Inflammatory macrophage treated with lipopolysaccharide for 4 hours (primary cell): ENCODE results near the gene HOPX.
A peak's percentile ranks its signal among the peaks of the same experiment; 100 is the strongest.
"Not testable (repeated sequence)": the region's sequence is repeated elsewhere in the genome, so short reads cannot be mapped to it uniquely, and the experiment has no call there.

Source experiments
- DNase-seq: peaks from one replicate; pipeline ENCODE4 v3.0.0-alpha.2; 2020

The HOPX gene

DNA sequence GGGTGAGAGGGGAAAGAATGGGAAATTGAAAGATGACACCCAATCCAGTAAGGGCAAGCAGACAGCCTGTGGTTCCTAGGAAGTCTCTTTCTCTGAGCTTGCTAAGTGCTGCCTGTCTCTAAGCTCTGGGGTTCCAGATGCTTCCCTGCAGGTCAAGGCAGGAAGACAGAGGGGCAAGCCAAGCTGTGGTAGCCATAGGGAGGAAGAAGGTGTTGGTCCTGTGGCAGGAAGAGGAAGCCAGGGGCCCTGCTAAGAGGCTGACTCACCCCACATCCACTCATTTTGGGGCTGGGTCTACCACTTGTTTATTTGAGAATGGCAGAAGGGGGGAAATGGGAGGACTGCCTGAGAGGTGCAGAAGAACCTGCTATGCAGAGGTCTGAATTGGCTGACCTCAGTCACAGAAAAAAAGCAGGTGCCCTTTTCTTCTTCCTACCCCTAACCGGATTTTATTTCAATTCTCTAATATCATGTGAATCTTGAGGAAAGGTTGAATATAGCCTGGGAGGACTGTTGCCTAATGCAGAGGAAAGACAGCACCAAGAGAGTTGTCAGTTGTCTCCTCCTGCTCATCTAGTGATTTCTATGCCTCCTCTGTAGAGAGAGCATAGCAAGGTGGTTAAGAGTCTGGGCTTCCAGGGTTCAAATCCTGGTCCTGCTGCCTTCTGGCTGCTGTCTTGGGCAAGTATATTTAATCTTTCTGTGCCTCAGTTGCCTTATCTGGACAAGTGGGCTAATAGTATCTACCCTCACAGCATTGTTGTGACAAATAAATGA, 27.4 kb downstream of the HOPX start:
- no peak for DNase-seq

DNA sequence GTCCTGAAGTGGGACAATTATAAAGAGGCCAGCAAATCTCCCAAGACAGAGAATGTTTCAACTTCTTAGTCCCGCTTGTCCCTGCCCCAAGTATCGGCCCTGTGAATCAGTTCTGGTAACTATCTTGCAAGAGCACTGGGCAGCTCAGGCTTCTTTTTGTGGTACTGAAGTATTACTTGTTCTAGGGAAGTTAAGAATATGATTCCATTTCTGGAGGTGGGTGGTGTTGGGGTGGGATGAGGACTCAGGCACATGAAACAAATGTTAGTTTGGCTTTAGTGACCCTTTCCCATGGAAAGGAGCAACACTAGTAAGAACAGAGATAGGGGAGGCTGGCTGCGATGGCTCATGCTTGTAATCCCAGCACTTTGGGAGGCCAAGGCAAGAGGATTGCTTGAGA, 28.9 kb downstream of the HOPX start:
- DNase-seq: no peak

DNA sequence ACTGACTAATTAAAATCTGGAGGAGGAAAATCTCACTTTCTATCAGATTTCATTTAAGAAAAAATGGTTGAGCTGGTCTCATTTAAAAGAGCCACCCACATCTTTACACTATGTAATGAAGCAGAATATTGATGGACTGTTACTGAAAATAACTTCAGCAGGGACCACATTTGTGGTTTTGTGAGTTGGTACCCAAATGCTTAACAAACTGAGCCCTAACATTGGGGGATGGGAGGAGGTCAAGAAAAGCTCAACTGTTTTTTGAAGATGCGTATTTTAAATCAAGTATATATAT, 30.1 kb downstream of the HOPX start:
- no peak for DNase-seq

DNA sequence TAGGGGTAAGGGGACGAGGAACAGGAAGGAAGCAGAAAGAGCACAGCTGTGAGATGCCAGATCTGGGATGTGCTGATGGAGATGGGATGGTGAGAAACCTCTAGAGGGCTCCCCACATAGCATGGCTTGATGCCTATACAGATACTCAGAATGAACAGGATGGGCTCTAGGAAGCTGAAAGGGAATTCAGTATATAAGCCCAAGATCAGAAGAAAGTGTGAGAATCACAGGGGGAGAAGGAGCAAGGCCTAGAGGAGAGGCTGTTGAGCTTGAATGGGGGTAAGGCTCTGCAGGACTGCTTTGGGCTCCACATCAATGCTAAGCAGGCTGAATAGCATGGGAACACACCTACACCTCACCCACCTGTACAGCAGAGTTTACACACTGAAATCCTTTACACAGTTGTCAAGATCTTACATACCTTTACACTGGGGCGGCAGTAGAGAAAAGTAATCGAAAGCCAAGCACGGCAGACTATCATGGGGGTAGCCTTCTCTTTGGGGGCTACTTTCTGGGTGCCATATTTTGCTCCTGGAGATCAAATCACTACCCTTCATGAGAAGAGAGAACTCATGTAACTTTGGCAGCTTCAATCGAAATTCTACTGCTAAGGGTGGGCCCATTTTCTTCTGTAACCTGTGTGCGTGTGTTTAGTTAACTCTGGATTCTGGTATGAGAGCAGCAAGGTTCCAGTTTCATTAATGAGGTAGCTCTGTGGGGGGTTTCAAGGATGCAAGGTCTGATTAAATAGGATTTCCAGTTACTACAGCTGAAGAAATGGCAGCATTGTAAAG, 30.6 kb downstream of the HOPX start:
- no peak for DNase-seq

DNA sequence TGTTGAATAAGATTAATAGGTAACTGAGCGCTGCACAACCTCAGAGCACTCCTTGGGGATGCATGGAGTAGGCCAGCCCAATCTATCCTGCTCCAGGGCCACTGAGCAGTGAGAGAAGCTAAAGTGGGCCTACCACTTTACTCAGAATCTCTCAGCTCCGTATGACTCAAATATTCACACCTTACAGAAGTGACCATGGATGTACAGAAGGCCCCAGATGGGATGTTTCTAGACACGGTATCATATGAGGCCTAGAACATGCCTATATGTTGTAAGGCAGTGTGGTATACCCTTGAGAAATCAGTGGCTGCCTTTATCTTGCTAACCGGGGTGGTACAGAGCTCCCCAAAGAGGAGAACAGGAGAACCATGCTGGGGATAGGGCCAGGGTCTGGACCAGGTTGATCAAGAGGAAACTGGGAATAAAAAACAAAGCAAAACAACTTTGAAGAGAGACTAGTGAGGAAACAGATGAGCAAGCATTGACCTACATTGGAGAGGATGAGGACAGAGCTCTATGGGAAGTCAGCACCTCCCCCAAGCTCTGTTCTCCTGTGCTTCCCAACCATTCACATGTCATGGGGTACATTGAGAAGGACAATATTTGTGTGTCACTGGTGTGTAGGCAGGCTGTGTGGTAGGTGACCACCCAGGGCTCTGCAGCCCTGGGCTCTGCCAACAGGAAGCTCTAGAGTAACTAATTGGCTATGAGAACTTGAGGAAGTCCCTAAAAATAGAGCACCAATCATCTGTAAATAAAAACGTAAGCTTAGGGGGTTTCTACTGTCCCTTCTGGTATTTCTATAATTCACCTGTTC, 31.4 kb downstream of the HOPX start:
- DNase-seq: peak; percentile 76

DNA sequence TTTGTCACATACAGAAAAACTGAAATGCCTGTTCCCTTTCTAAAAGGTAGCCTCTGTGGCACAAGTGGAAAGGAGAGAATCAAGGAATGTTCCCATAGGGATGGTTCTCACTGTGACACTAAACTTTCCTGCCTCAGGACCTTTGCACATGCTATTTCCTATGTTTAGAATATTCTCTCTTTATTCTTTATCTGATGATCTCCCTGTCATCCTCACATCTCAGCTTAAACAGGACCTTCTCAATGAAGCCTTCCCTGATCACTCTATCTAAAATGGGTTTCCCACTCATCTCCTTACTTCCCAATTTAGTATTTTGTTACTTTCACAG, 32.3 kb downstream of the HOPX start:
- DNase-seq: no peak

DNA sequence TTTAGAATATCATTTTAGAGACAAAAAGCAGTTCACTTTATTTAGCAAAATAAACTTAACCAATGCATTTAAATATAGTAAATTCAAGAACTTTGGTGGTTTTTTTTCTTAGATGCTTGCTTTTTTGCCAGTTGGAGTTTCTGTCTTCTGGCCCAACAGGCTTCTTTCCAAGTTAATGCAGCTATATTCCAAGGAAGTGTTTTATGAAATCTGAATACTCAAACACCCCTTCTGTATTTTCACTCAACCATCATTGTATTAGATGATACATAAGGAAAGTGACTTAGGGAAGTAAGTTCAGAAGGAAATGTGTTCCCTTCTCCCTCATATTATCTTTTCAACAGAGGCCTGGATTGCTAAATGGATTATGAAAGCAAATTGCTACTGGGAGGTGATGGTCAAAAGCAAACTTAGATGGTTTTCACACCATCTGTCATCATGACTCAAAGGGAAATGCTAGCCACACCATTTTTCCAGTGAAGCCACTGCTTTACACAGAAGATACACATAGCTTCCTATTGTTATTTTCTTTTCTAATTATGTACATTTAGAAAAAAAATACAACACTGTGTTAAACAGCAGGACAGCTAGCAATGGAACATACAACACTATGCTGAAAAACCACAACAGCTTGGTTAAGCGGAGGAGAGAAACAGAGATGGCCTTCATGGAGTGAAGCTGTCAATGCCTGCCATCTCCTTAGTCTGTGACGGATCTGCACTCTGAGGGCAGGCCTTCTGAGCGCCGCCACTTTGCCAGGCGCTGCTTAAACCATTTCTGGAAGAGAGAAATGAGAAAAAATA, 32.9 kb downstream of the HOPX start:
- peak; percentile 96 for DNase-seq

DNA sequence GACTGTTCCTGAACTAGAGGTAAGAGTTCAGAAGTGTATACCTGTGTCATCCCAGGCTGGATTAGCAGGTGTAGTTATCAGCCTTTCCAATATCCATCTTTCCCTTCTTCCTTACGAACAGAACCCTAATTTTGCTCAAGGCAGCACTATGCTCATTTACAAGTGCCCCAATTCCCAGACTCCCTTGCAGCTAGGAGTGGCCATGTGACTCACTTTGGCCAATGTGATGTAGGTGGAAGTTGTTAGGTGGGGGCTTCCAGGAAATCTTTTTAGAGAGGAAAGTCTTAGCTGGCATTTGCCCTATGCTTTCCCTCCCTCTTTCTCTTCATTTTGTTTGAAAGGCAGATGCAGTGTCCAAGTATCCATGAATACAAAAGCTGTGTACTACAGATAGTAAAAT, 34.8 kb downstream of the HOPX start:
- no peak for DNase-seq

DNA sequence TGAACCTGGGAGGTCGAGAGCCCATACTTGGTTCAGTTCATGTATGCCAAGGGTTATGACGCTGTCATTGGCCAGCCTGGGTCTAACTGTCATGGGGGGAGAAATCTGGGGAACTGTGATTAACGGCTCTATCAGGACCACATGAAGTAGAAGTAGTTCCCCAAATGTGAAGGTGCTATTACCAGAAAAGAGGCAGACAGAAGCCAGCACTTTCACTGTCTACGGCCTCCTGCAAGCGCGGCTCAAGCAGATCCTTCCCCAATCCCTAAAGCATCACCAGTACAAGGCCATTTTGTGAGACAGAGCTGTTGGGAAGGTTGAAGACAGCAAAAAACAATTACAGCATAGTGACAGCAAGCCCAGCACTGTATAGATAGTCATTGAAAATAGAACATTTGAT, 37.5 kb downstream of the HOPX start:
- DNase-seq: no peak

DNA sequence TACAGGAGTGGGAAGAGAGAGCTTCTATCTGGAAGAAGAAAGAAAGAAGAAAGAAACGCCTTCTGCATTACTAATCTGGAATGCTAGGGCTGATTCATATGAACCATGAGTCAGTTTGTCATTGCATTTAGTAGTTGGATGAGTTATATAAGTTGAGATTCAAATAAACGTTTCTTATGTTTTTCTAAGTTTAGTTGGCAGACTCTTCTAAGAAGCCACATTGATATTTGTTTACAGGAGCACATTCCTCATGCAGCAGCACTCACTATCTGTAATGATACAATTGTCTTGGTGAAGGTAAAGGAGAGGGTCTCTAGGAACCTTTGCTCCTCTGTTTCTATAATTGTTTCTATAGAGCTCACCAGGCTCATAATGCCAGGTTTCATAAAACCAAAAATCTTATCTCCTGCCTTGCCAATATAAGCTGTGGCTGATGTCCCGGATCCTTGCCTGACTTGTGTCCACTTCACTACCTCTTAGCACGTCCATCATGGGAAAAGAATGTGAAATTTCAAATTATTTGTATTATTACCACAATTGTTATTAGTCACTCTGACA, 39.5 kb downstream of the HOPX start:
- DNase-seq: peak; percentile 54

DNA sequence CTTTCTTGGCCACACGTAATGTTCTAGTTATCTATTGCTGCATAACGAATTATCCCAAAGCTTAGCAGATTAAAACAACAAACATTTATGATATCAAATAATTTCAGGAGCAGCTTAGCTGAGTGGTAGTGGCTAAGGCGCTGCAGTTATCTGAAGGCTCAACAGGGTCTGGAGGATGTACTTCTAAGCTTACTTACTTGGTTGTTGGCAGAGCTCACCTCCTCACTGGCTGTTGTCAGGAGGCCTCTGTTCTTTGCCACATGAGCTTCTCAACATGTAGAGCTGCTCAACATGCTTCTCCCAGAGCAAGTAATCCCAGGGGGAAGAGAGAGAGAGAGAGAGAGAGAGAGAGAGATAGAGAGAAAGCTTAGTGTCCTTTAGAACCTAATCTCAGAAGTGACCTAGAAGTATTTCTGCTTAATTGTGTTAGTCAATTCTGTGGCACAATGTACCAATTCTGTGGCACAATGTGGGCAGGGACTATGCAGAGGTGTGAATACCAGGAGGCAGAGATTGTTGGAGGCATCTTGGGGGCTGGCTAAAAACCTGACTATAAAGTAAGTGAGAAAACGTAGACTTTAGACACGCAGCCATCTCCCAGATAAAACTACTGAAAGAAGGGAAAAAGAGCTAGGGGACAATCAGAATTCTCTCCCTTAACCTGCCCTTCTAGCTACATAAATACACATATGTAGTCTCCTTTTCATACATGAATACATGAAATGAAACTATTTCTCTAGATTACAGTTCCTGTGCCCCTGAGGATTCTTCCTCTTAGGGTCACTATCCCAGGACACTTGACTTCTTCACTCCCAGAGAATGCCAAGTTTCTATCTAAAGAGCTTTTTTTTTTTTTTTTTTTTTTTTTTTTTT, 40.2 kb downstream of the HOPX start:
- DNase-seq: no peak

DNA sequence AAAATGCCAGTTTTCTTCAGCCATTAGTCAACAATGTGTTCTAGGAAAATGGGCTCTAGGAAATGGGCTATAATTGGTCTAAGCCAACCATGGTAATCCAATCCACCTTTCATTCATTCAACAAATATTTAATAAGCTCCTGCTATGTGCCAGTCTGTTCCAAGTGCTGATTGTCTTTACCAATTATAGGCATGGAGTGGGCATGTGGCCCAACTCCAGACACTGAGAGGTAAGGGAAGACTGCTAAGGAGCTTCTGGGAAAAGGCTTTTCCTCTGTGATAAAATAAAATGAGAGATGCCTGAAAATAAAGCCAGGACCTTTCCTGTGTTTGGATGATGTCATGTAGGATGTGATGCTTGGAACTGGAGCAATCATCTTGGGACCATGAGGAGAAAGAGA, 43.3 kb downstream of the HOPX start:
- DNase-seq: no peak

DNA sequence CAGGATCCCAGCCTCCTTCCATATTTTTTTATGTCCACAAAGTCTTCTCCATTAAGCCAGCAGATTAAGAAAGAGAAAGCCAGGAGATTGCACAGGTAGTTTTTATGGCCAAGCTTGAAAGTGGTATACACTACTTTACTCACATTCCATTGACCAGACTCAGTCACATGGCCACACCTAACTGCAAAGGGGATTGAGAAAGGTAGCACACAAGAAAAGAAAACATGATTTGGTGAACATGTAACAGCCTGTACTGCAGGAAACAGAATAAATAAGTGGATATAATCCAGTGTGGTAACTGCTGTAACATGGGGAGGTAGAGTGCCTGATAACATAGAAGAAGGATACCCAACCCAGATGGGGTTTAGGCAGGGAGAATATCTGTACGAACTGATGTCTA, 43.9 kb downstream of the HOPX start:
- DNase-seq: no peak

DNA sequence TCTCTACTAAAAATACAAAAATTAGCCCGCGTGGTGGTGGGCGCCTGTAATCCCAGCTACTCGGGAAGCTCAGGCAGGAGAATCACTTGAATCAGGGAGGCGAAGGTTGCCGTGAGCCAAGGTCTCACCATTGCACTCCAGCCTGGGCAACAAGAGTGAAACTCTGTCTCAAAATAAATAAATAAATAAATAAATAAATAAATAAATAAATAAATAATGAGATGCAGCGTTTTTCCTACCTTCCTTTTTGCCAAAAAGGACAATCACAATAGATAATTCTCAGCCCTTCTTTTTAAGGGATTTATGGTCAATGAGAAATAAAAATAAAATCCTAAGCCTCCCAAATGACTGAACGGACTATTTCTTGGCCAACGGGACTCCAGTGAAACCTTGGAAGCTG, 46.1 kb downstream of the HOPX start:
- not testable (repeated sequence) for DNase-seq

DNA sequence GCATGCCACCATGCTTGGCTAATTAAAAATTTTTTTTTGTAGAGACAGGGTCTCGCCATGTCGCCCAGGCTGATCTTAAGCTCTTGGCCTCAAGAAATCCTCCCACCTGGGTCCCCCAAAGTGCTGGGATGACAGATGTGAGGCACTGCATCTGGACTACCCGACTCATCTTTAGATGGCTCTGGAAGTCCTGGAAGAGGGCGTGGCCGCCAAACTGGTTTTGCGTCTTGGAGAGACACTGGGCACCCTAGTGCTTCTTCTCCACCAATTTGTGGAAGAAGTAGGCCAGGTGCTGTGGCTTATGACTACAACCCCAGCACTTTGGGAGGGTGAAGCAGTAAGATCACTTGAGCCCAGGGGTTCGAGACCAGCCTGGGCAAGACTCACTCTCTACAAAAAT, 47.6 kb downstream of the HOPX start:
- DNase-seq: no peak

DNA sequence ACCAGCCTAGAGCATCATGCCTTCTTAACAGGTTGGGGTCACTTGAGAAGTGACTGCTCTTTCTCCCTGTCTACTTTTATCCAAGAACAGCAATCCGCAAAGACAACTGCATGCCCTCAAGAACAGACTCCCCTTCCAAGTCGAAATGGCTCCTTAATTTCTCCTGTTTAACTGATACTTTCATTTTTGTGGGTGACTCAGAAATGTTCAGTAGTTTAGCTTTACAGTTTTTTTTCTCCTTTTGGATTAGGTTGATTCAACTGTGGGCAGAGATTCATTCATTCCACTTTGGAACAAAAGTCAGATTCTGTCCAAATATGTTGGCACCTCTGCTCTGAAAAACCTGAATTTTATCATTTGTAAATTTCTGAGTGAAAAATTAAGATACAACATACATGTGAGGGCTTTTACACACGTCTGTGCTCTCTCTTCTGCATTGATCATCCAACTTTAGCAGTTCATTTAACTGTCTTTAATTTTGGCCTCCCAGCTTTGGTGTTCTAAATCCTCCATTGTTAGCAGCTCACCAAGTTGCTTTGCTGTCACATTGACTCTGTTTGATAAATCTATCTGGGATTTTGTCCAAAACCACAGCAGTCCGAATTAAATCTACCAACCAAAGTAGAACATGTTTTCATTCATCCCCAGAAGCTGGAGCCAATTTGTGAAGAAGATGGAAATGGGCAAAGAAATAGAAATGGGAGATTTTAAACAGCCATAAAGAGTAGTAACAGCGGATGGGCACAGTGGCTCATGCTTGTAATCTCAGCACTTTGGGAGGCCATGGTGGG, 50.0 kb downstream of the HOPX start:
- no peak for DNase-seq

DNA sequence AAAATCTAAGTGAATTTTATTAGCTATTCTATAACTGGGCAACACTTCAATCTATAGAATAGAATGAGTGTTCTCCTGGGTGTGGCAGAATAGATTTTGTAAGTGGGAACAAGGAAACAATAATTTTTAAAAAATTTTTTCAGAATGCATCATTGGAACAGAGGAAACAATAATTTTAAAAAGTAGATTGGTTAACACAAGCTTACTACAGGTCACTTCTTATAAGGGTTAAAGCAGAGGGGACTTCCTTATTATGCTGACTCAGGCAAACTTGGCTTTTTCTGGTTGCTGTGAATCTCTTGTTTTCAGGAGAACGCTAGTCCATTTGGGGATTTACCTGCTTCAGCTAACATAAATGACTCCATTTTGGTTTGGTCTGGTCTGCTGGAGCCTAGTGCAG, 52.5 kb downstream of the HOPX start:
- DNase-seq: no peak

DNA sequence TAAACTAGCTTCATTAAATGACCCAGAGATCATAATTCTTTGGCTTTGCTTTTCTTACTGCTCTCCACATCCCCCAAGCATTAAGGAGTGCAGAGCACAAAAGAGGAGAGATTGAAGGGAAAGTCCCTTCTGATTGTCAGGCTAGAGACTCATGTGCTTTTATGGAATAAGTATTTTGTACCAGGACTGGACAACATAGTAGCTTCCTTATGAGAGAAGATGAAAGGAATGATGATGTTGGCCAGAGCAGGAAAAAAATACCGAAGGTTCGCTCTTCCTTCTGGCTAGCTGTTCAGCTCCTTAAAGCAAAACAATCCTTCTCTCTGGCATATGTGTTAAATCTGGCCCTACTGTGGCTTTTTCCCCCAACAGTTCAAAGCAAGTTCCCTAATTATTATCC, 53.1 kb downstream of the HOPX start:
- DNase-seq: no peak

DNA sequence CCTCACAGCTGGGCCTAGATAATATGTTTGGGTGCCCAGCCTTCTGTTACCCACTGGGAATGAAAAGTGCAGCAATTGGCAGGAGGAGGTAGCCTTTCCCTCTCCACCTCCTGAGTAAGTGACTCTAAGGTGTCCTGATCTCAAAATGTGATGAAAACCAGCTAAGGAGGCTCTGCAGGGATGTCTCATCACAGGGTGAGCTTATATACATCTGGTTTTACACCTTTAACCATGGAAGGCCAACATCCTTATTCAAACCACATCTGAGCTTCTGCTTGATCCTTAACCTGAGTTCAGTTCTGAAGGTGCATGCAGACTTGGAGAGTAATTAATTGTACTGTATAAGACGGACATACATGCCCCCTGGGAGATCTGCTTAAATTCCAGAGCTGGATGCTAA, 53.7 kb downstream of the HOPX start:
- no peak for DNase-seq

DNA sequence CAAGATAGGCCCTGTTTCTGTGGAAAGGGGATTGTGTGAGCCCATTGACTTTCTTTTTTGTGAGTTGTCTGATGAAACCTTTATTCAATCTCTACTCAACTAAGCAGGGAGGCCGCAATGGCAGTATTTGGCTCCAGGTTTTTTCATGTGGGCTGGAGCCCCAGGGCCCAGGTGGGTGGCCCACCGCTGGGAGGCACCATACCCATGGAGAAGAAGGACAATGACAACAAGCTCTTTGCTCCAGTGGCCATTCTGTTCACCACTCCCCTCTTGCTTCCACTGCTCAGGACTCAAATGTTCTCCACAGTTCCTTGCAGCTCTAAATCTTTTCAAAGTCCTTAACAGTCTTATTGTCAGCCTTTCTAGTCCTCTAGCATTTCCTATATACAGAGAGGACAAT, 54.1 kb downstream of the HOPX start:
- DNase-seq: no peak

DNA sequence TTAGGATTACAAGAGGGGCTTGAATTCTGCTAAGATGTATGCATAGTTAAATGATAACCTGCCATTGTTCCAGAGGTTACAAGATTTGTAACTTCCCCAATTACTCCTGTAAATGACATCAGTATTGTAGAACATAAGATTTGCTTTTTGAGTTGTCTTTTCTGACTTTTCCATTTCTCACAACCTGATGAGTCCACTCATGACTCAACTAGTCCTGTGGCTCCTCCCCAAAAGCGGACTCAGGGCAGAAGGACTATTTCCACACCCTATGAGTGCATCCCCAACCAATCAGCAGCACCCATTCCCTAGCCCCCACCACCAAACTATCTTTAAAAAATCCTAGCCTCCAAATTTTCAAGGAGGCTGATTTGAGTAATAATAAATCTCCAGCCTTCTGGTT, 54.7 kb downstream of the HOPX start:
- no peak for DNase-seq
